Stimulated activated CD8-positive, alpha-beta memory T cell treated with anti-CD3 and anti-CD28 coated beads, Interleukin-7, amount 100 ng/mL, for 4 hours (primary cell): Measurements from ENCODE around the gene BMP8B.

ENCODE experiments used
- DNase-seq, 2 donors: peaks; one replicate each; pipeline ENCODE4 v3.0.0-alpha.2; 2020; ENCODE audit warnings: low read depth in 2 of 2

Gene BMP8B

DNA sequence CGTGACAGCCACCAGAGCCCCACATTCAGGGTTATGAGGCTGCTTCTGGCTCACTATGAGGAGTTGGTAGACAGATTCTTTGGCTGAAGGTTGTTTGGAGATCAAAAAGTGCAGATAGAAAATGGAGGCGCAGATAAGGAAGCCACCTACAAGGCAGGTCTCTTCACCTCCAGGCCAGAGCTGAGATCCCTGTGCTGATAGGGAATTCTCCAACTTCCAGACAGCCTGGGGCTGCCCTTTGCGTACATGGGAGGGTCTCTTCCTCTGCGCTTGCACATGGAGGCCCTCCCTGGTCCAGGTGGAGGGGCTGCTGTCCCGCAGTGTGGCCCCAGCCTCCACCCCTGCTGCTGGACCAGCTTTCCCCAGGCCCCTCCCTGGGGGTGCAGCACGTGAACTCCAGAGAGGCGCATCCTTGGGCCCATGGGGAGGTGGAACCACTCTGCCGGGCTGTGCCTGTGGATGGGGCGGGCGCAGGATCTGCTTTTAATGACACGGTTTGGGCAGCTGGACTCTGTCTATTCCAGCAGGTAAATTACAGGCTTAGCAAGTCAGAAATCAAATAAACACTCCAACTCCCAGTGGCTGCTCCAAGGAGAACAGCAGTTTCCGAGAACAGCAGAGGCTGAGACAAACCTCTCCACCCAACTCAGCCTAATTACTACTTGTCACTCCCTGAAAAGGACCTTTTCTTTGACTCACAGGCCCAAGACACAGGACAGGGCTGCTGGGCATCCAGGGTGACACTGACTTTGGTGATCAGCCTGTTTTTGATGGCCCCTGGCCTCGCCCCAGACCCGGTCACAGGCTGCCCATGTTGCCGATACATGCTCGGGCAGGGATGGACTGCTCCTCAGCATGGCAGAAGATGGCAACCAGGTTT is 29.9 kb downstream of the BMP8B start:
- no peak for DNase-seq

DNA sequence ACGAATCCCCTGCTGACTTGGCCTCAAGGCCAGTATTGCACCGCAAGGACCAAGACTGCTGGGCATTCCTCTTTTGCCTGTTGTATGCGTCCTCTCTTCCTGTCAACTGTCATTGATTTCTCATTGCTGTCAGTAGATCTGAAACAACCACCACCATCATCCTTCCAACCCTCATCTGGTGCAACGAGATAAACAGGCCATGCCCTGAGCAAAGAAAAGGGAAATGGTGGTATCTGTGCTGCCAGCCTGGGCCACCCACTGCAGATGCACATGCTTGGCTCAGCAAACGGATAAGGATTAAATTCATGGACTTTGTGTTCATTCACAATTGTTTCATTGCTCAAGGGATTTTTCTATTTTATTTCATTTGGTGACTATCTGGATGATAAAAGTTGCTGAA is 31.2 kb downstream of the BMP8B start:
- DNase-seq, result no peak

DNA sequence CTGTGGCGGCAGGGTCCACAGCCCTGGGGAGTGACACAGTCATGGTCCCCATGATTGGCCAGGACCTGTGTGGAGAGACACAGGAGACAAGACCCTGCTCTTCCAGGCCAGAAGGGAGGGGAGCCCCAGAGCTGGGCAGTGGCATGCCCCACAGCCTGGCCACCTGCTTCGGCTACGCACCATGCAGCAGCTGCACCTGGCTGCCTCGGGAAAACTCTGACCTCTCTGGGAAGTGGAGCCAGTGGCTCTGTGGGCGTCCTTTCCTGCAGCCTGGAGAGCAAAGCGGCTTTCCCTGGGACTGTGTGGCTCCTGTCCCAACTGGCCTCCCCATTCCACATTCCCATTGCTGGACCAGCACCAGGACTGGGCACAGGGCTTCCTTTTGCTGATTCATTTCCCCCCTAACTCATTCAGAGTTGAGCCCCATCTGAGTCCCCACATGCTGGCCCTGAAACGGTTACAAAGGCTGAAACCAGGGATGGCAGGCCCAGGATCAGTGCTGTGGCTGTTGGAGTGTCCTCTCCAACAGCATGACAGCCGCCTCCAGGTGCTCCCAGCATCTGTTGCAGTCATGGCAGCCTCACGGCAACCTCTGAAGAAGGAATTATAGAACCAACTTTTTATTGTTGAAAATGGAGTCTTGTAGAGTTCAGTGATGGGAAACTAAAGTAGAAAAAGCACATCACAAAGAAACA is 32.6 kb downstream of the BMP8B start:
- DNase-seq, result no peak

DNA sequence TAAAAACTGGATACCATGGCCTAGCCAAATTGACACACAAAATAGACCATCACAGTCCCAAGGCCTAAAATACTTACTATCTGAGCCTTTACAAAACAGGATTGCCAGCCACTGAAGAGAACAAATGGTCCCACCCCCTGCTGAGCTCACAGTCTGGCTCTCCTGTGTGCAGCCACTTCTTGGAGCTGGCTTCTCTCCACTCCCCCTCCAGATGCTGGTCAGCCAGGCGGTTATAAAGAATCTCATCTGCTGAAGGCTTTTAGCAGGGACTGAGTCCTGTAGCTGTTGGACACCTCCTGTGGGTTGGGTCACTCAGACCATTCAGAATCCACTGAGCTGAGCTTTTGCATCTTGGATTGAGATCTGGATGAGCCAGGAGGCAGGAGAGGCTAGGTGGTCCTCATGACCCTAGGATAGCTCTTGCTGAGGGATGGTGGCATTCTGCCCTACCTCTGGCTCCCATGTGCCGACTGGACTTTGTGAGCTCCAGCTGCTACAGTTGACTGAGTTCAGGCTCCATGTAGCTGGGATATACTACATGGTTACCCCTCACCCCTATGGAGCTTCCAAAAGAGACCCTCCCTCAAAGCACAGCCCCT is 33.7 kb downstream of the BMP8B start:
- DNase-seq, result no peak

DNA sequence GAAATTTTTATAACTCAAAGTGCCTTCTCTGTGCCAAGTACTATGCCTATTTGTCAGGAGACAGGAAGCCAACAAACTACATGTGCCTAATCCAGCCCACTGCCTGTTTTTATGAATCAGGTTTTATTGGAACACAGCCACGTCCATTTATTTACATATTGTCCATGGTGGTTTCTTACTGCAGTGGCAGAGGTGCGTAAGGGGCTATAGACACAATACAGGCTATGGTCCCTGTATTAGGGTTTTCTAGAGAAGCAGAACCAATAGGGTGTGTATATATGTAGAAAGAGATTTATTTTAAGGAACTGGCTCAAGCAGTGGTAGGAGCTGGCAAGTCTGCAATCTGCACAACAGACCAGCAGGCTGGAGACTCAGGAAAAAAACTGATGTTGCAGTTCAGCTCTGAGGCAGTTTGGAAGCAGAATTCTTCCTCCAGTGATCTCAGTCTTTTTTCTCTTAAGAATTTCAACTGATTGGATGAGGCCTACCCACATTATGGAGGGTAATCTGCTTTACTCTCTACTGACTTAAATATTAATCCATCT is 34.6 kb downstream of the BMP8B start:
- DNase-seq, result no peak

DNA sequence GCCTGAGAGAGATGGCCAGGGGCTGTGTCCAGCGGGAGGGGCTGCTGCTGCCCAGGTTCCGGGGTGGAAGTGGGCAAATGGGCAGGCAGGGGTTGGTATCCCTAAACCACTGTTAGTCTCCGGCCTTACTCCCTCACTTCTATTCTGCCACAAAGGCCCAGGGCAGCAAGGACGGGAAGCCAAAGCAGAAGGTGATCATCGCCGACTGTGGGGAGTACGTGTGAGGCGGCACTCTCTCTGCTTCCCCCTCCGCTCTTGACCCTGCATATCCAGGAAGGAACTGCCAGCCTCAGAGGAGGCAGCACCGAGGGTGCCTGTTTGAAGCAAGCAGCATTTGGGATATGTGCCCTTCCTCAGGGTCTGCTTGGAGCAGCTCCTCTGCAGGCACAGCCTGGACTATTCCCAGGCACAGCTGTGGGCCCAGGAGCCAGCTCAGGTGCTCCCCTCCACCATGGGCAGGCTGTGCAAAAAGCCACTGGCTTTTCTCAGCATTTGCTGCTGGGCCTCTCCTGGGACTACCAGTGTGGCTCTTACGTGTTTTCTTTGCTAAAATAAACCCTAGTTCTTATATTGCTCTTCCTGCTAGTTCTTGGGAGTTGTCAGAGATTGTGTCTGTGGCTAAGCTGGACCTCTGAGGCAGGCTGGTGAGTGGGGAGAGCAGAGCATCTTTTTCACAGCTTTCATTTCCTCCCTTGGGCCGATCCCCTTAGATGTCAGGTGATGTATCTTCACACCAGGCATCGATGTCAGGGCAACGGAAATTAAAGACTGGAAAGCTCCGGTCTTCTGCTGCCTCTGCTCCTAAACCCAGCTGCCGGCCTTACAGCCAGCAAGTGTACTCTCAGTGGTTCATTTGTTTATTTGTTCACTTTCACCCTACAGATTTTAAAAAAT is 35.3 kb downstream of the BMP8B start:
- DNase-seq, result no peak

DNA sequence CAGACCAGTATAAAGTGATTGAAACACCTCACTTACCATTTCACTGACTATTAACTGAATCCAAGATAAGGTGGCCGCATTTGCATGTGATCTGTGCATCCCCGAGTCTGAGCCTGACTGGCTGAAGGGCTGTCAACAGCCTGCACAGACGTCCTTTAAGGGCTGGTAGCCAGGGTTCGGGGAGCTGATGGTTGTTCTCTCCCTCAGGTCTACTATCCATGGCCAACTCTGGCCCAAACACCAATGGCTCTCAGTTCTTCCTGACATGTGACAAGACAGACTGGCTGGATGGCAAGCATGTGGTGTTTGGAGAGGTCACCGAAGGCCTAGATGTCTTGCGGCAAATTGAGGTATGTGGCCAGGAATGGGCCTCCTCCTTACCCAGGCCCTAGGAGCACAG is 36.0 kb downstream of the BMP8B start:
- no peak for DNase-seq

DNA sequence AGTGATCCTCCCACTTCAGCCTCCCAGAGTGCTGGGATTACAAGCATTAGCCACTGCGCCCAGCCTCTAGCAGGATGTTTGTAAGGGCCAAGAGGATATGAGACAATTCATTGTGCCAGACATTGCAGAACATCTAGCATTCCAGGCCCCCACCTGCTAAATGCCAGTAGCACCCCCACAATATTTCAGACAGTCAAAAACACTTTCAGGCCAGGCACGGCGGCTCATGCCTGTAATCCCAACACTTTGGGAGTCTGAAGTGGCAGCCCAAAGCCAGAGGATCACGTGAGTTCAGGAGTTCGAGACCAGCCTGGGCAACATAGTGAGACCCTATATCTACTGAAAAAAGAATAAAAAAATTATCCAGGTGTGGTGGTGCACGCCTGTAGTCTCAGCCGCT is 37.1 kb downstream of the BMP8B start:
- DNase-seq, result no peak

DNA sequence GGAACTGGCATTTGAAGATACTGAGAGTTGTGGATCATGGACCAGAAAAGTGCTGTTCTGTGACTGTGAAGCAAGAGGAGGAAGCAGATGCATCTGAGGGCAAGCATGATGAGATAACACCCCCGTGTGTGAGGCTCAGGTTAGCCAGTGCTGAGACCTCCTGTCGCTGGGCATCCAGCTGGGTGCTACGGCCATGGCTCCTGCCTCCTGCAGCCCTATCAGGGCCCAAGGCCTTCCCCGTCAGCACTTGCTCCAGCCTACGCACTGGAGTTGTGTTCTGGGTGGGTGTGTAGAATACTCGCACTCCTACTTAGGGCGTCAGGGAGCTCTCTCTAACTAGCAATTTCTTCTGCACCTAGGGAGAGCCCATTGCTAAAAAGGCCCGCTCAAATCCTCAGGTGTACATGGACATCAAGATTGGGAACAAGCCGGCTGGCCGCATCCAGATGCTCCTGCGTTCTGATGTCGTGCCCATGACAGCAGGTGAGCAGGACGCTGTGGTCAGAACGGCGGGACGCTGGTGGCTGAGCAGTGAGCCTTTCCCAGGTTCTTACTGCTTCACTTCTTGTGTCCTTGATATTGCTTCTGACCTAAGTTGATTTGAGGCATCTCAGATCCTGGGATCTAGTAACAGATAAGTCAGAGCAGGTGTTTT is 43.5 kb downstream of the BMP8B start:
- no peak for DNase-seq

DNA sequence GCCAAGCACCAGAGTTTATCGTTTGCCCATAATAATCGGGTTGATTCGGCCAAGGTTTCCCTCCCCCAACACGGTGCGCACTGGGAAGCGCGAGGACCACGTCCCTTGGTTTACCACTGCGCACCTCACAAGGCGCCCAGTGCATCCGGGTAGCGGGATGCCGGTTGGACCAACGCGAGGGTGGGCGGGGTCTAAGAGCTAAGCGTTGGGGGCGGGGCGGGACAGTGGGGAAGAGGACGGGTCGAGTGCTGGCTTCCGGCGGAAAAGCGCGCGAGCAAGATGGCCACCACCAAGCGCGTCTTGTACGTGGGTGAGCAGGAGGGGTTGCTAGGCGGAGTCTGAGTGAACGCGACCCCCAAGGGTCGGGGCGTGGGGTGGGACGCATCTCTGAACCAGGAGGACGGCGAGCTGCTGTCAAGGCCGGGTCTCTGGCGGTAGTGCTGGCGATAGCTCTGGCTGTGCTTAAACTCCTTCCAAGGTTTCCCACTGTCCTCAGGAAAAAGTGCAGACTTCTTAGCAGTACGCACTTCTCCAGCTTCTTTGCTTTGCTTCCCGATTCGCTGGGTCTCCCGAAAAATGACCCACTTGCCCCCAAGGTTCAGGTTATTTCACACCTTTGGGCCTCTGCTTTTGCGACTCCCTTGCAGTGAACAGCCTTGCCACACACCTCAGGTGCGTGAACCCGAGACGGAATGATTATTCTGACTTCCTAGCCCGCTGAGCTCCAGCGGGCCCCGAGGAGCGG is 49.9 kb downstream of the BMP8B start, which contains the start of gene PPIE:
Gene PPIE (plus strand): TSS at position 261 of the 745 bp plus-strand sequence. CDS start 19 bp downstream, at position 280.
- DNase-seq, result peak; percentile 93 to 94

DNA sequence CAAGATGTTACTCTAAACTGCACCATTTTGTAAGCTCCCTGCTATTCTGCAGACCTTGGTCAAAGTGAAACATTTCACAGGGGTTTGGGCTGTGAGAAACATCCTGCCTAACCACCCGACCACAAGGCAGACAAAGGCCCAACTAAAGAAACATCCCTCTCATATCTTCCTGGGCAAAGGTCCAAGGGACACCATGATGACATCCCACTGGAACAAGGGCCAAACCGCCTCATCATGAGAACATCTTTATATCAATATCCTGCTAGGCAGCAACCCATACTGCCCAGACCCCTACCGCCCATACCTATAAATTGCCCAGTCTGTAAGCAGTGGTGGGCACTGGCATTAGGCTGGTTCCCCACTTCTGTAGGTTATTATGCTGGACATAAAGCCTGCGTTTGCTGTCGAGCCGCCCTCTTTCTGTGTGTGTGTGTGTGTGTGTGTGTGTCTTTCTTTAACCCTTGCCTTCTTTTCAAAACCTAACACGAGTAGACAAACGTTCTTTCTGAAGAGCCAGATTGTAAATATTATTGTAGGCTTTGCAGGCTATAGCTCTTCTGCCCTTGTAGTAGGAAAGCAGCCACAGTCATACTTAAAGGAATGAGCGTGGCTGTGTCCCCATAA is 51.0 kb downstream of the BMP8B start:
- DNase-seq, result peak in 1 of 2 donors; percentile 6

DNA sequence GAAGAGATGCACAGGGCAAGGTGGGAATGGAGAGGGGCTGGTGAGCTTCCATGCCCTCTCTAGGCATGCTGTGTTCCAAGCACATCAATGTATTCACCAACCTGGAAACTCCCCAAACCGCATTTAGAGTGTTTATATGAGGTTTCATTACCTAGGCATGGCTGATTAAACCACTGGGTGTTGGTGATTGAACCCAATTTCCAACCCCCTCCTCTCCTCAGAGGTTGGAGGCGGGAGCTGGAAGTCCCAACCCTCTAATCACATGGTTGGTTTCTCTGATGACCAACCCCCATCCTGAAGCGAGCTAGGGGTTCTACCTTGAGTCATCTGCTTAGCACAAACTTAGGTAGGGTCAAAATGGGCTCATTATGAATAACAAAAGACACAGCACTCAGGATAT is 52.9 kb downstream of the BMP8B start:
- DNase-seq, result no peak

DNA sequence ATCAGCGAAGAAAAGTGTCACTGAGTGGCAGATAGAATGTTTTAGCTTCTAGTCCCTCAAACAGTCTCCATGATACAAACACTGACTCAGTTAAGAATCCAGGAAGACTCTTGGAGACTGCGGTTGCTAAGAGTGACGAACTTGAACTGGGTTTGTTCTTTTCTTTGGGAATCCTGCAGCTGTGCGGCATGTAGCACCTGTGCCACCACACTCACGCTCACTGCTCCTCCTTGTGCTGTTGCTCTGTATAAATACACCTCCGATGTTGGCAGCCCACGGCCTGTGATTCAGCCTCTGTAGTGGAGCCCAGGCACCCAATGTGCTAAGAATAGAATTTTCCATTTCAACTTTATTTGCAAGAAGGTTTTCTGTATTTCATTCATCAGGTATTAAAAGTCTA is 55.5 kb downstream of the BMP8B start:
- no peak for DNase-seq

DNA sequence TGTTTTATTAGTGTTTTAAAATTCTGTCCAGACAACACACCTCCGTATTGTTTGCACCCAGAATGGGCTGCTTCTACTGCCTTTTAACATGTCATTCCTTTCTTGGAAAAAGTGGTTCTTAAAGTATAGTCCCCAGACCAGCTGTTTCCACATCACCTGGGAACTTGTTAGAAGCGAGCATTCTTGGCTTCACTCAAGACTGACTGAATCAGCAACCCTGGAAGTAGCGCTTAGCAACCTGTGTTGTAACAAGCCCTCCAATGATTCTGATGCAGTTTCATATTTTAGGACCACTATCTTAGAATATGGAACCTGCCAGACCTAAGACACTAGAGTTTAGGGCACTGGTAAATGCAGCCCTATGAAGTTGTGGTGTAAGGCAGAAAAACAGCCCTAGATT is 55.9 kb downstream of the BMP8B start:
- DNase-seq, result no peak

DNA sequence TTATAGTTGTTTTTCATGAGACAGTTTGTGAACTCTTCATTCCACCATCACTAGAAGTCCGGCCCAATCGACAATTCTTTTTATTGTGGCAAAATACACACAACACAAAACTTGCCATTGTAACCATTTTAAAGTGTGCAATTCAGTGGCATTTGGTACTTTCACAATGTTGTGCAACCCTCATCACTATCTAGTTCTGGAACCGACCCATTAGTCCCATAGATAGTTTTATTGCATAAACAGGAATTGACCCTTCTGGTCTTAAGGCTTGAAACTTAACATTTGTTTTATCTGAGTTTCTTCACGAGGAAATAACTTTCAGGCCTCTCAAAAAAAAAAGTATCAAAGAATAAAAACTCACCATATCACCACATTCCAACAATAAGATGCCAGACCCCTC is 58.8 kb downstream of the BMP8B start:
- no peak for DNase-seq

DNA sequence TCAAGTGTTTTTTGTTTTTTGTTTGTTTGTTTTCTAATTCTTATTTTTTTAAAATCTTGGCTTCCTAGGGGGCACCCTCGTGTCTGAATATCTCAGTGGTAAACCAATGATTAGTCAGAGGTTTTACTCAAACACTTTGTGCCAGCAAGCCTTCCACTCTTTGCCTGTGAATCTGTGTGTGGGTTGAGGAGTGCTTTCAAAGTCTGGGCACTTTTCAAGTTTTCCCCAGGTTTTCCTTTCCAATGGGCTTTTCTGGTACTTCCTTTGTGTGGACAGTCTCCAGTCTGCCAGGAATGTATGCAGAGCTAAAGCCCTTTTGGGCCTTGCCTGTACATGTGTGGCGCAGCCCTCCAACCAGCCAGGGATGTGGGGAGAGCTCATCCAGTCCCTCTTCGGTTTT is 59.6 kb downstream of the BMP8B start:
- DNase-seq, result no peak

DNA sequence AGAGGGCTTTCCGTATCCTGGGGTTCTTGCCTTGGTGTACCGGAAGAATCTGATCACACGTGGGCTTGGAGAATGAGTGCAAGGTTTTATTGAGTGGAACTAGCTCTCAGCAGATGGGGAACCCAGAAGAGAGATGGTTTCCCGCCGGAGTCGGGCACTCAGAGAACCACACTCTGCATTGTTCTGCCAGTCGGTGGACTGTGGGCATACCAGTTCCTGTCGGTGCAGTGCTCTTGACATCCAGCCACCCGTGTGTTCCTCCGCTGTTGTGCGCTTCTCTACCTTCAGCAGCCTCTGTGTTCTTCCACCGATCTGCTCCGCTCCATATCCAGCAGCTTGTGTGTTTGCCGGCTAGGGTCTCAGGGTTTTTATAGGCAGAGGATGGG is 60.7 kb downstream of the BMP8B start:
- no peak for DNase-seq

DNA sequence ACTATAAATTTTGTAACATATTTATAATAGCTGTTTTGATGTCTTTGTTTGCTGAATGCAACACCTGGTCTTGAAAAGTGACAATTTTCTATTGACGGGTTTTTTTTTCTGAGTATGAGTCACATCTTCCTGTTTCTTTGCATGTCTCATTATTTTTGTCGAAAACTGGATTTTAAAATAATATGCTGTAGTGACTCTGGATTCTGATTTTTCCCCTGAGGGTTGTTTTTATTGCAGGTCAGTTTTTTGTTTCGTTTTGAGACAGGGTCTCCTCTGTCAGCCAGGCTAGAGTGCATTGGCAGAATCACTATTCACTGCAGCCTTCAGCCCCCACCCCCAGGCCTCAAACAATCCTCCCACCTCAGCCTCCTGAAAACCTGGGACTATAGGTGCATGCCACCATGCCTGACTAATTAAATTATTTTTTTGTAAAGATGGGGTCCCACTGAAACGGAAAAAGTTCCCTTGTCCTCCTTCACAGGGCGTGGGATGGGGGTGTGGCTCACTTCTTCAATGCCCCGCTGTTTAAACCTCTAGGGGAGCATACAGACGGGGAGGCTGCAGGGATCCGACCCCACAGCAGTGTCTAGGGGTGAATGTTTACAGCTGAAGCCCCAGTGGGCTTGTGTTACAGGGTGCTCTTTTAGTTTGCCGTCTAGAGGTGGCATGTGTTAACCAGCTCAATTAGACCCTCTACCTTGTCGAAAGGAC is 61.3 kb downstream of the BMP8B start:
- no peak for DNase-seq

DNA sequence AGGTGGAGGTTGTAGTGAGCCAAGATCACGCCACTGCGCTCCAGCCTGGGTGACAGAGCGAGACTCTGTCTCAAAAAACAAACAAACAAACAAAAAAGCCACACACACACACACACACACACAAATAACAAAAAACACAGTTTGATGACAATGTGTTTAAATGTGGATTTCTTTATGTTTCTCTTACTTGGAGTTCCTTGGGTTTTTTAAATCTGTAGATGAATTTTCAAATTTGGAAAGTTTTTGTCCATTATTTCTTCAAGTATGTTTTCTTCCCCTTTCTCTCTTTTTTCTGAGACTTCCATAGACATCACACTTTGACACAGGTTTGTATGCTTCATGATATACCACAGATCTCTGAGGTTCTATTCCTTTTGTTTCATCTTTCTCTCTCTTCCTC is 62.1 kb downstream of the BMP8B start:
- no peak for DNase-seq
